ENCODE results near the gene GPR25.

The GPR25 gene

DNA sequence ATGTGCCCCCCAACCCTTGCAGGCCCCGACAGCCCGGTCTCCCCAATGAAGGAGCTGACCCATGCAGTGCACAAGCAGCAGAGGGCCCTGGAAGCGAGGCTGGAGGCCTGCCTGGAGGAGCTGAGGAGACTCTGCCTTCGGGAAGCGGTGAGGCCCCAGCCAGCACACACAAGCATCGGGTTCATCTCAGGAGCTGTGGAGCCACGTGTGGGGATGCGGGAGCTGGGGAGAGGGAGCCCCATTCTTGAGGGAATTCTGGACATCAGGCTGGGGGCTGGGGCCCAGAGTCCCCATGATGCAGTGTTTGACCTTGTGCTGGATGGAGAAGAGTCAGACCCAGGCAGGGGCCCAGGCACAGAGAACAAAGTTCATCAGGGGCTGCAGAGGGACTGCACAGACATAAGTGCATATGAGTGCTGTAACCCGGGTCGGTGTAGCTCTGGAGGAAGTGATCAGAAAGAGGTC is 26.7 kb downstream of the GPR25 start:
- no peak overlapping the region for H3K4me3 ChIP-seq (ENCODE audit: low read depth, low read length)
- TF ChIP-seq, protein P1, sequence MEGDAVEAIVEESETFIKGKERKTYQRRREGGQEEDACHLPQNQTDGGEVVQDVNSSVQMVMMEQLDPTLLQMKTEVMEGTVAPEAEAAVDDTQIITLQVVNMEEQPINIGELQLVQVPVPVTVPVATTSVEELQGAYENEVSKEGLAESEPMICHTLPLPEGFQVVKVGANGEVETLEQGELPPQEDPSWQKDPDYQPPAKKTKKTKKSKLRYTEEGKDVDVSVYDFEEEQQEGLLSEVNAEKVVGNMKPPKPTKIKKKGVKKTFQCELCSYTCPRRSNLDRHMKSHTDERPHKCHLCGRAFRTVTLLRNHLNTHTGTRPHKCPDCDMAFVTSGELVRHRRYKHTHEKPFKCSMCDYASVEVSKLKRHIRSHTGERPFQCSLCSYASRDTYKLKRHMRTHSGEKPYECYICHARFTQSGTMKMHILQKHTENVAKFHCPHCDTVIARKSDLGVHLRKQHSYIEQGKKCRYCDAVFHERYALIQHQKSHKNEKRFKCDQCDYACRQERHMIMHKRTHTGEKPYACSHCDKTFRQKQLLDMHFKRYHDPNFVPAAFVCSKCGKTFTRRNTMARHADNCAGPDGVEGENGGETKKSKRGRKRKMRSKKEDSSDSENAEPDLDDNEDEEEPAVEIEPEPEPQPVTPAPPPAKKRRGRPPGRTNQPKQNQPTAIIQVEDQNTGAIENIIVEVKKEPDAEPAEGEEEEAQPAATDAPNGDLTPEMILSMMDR (IDR thresholded peaks at IDR 0.05; ENCODE audit: low read depth, low read length): no peak

DNA sequence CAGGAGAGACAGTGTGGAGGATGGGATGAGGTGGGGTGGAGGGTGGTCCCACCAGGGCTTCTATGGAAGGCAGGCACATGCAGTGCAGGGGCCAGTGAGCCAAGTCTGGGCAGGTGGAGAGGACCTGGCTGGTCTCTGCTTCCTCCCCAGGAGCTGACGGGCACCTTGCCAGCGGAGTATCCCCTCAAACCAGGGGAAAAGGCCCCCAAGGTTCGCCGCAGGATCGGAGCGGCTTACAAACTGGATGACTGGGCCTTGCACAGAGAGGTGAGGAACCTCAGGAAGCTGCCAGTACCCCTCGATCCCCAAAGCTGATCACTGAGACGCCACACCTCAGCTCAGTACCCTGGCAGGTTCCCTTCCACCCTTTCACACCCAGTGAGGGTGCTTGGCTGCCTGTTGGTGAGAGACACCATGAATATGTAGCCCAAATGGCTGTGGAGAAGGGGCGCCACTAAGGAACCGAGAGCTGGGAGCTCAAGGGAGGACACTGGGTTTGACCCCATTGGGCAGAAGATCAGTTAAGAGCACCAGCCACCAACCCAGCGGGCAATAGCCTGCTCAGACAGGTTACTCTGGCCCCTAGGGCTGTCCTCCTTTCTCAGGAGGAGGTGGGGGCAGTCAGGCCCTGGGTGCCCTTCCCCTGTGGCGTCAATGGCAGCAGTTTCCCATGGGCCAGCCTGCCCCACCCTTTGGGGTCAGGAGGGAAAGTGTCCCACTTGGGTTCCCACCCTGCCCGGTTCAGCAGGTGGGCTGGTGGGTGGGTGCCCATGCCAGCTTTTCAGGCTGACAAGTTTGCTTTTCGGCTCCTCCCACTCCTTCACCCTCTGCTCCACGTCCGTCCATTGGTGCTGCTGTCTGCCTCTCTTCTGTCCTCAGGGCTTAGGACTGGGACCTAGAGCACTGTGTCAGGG is 27.4 kb downstream of the GPR25 start:
- TF ChIP-seq, protein P1 (IDR thresholded peaks at IDR 0.05; ENCODE audit: low read depth, low read length): no peak
- H3K4me3 ChIP-seq (ENCODE audit: low read depth, low read length): no peak overlapping the region

DNA sequence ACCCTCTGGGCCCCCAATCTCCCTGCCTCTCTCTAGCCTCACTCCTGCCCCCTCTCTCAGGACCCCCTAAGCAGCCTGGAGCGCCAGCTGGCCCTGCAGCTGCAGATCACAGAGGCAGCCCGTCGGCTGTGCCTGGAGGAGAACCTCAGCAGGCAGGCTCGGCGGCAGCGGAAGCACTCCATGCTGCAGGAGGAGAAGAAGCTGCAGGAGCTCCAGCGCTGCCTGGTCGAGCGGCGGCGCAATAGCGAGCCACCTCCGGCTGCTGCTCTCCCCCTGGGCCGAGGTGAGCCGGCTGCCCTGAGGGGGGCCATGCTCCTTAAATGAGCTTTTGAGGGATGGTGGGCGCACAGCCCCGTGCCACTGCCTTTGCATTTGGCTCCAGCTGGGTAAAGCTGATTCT is 28.1 kb downstream of the GPR25 start:
- H3K4me3 ChIP-seq (ENCODE audit: low read depth, low read length): no peak overlapping the region

DNA sequence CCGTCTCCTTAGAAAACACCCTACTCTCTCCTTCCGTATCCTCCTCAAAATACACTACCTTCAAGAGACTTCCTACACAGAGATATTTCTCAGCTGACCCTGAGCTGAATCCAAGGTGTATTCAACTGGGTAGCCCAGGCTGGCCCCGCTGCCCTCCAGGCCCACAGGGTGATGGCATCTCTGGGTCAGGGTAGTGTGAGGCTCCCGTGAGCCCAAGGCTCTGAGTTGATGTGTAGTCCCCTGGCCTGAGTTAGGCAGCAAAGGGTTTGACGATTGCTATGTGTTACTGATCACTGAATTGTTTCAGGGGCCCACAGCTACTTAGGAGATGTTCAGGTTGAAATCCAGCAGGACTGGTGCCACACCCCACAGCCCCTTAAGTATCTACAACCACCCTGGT is 28.6 kb downstream of the GPR25 start:
- TF ChIP-seq, protein P1 (IDR thresholded peaks at IDR 0.05; ENCODE audit: low read depth, low read length): no peak
- H3K4me3 ChIP-seq (ENCODE audit: low read depth, low read length): no peak overlapping the region

More for the DNA sequence above, 28.1 kb downstream of the GPR25 start:
- TF ChIP-seq, protein P1 (IDR thresholded peaks at IDR 0.05; ENCODE audit: low read depth, low read length): no peak

DNA sequence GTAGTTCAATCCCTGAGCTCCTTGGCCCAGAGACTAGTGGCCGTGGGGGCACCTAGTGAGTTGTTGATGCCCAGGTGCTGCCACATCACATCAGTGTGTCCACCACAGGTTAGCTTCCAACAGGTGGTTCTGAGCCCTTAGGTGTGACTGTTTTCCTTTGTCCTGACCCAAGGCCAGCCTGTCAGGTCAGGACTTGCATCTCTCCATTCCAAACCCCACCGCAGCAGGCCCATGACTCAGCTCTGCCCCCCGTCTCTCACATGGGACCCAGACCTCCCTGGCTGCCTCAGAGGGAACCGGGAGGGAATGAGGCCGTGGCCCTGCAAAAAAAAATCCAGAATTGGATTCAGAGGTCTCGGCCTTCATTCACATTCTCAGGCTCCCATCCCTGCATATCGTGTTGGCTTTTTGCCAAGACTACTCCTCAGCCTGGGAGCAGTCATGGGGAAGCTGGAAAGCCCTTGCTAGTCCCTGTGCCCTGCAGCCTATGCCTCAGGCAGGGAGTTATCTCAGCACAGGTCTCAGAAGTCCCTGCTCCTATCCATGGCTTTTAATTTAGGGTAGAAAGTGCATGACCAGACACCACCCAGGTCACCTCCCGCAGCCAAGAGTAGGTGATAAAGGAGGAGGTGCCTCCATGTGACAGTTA is 29.1 kb downstream of the GPR25 start:
- H3K4me3 ChIP-seq (ENCODE audit: low read depth, low read length): no peak overlapping the region
- TF ChIP-seq, protein P1 (IDR thresholded peaks at IDR 0.05; ENCODE audit: low read depth, low read length): no peak

DNA sequence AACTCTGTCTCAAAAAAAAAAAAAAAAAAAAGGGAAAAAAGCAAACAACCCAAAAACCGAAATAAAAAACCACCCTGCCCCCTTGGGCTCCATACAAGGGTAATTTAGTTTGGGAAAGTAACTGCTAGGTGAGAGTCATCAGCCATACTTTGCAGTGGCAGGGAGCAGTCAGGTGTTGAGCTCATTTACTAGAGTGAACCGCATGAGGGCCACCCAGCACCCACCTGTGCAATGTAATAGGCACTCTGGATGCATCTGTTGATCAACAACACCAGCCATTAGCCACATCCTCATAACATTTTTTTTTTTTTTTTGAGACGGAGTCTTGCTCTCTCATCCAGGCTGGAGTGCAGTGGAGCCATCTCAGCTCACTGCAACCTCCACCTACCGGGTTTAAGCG is 31.0 kb downstream of the GPR25 start:
- TF ChIP-seq, protein P1 (IDR thresholded peaks at IDR 0.05; ENCODE audit: low read depth, low read length): no peak
- no peak overlapping the region for H3K4me3 ChIP-seq (ENCODE audit: low read depth, low read length)

DNA sequence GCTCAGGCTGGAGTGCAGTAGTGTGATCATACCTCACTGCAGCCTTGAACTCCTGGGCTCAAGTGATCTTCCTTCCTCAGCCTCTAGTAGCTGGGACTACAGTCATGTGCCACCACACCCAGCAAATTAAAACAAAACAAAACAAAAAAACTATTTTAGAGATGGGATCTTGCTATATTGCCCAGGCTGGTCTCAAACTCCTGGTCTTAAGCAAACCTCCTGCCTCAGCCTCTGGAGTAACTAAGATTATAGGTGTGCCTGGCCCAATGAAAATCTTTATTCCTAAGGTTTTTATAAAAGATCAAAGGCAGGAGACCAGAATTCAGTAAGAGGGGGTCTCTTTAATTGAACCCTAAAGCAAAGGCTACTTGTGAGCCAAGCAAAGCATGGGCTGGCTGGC is 32.0 kb downstream of the GPR25 start:
- no peak overlapping the region for H3K4me3 ChIP-seq (ENCODE audit: low read depth, low read length)
- TF ChIP-seq, protein P1 (IDR thresholded peaks at IDR 0.05; ENCODE audit: low read depth, low read length): no peak

All from WI38 (cell line).